Loucy (cell line): Measurements from ENCODE around the gene CH25H.

Source experiments
- H2AFZ ChIP-seq: fragments of 200-600 bp; sonication (generic); 2 replicates; pipeline ENCODE4 v1.6.0; 2016; ENCODE audit warnings: antibody characterized with exemption, mild to moderate bottlenecking, low read length, moderate library complexity
- H3F3A ChIP-seq: fragments of 200-600 bp; 2 replicates; pipeline ENCODE4 v1.6.0; 2016; ENCODE audit warnings: antibody characterized with exemption, low read depth, mild to moderate bottlenecking
- H3K27me3 ChIP-seq: fragments of 200-600 bp; sonication (generic); 2 replicates; pipeline ENCODE4 v1.6.1; 2014; ENCODE audit warnings: low read length, mild to moderate bottlenecking; ENCODE audit not compliant: insufficient read depth, poor library complexity, severe bottlenecking
- H3K36me3 ChIP-seq: fragments of 200-600 bp; sonication (generic); 2 replicates; pipeline ENCODE4 v1.6.1; 2016; ENCODE audit warnings: low read length; ENCODE audit not compliant: insufficient read depth
- H3K4me1 ChIP-seq: fragments of 200-600 bp; sonication (generic); 2 replicates; pipeline ENCODE4 v1.5.1; 2014; ENCODE audit warnings: low read length, mild to moderate bottlenecking; ENCODE audit not compliant: insufficient read depth, poor library complexity, severe bottlenecking
- H3K4me2 ChIP-seq: fragments of 200-600 bp; sonication (generic); 2 replicates; pipeline ENCODE4 v1.6.0; 2014; ENCODE audit warnings: antibody characterized with exemption, low read length, low read depth, mild to moderate bottlenecking; ENCODE audit not compliant: poor library complexity, severe bottlenecking
- H3K4me3 ChIP-seq: fragments of 200-600 bp; sonication (generic); 2 replicates; pipeline ENCODE4 v1.5.1; 2014; ENCODE audit warnings: low read length, mild to moderate bottlenecking, mixed read lengths; ENCODE audit not compliant: poor library complexity, severe bottlenecking
- H3K79me2 ChIP-seq: fragments of 200-600 bp; sonication (generic); 2 replicates; pipeline ENCODE4 v1.6.1; 2014; ENCODE audit warnings: low read length; ENCODE audit not compliant: insufficient read depth
- H3K9ac ChIP-seq: fragments of 200-600 bp; sonication (generic); 2 replicates; pipeline ENCODE4 v1.6.0; 2014; ENCODE audit warnings: mild to moderate bottlenecking, low read depth, low read length, moderate library complexity; ENCODE audit not compliant: poor library complexity, severe bottlenecking
- H3K9me2 ChIP-seq: fragments of 200-600 bp; sonication (generic); replicated peaks from 2 replicates; pipeline ENCODE4 v1.6.1; 2016; ENCODE audit warnings: low read depth, low read length, mixed read lengths
- H3K9me3 ChIP-seq: fragments of 200-600 bp; sonication (generic); 2 replicates; pipeline ENCODE4 v1.6.1; 2014; ENCODE audit warnings: mild to moderate bottlenecking, antibody characterized with exemption, low read length, low read depth; ENCODE audit not compliant: insufficient read depth
- H4K20me1 ChIP-seq: fragments of 200-600 bp; sonication (generic); 2 replicates; pipeline ENCODE4 v1.6.0; 2014; ENCODE audit warnings: antibody characterized with exemption, low read length, mild to moderate bottlenecking; ENCODE audit not compliant: insufficient read depth, poor library complexity, severe bottlenecking
- CTCF ChIP-seq: fragments of 200-600 bp; sonication (generic); conservative IDR thresholded peaks from 2 replicates; pipeline ENCODE4 v1.5.1; 2014; ENCODE audit warnings: mild to moderate bottlenecking, antibody characterized with exemption, low read length
- EZH2phosphoT487 ChIP-seq: fragments of 200-600 bp; IDR thresholded peaks from 2 replicates; pipeline ENCODE4 v1.6.1; 2018; ENCODE audit warnings: antibody characterized with exemption, mild to moderate bottlenecking, moderate library complexity, borderline replicate concordance

The CH25H gene

GRCh38 chr10:89252225-89252585, 45.1 kb upstream of the CH25H start:
- H3F3A ChIP-seq: no peaks in the 10 kb centered on the region
- H3K9me3 ChIP-seq: no peaks in the 10 kb centered on the region; the same call in 1 of the 2 replicates
- TF ChIP-seq EZH2phosphoT487 (no peak), CTCF (no peak)
- H3K4me2 ChIP-seq: peak overlapping the region; percentile 21
- H3K36me3 ChIP-seq: no peaks in the 10 kb centered on the region
- no peak overlapping the region for H3K9ac ChIP-seq
- no peaks in the 10 kb centered on the region for H4K20me1 ChIP-seq
- peaks cover 12% of the 10 kb centered on the region; the same call in 1 of the 2 replicates for H3K79me2 ChIP-seq
- H2AFZ ChIP-seq: peak overlapping the region; percentile 52; the same call in 1 of the 2 replicates
- H3K9me2 ChIP-seq: no peaks in the 10 kb centered on the region
- H3K27me3 ChIP-seq: no peaks in the 10 kb centered on the region
- peaks cover 23% of the 10 kb centered on the region for H3K4me1 ChIP-seq
- peak overlapping the region; percentile 88 for H3K4me3 ChIP-seq

- H3K9ac ChIP-seq: peak within 1 kb of the TSS; percentile 82
- no peaks in the 10 kb centered on the region for H3F3A ChIP-seq
- TF ChIP-seq EZH2phosphoT487: no peak
- TF ChIP-seq CTCF: no peak
- peak within 1 kb of the TSS; percentile 88 for H3K4me3 ChIP-seq
- peaks cover 23% of the 10 kb centered on the region for H3K4me1 ChIP-seq
- H3K27me3 ChIP-seq: no peaks in the 10 kb centered on the region
- peak within 1 kb of the TSS; percentile 92 for H2AFZ ChIP-seq
- no peaks in the 10 kb centered on the region for H3K9me2 ChIP-seq
- no peaks in the 10 kb centered on the region for H4K20me1 ChIP-seq
- peaks cover 12% of the 10 kb centered on the region; the same call in 1 of the 2 replicates for H3K79me2 ChIP-seq
- H3K4me2 ChIP-seq: peak within 1 kb of the TSS; percentile 97
- H3K36me3 ChIP-seq: no peaks in the 10 kb centered on the region
- no peaks in the 10 kb centered on the region; the same call in 1 of the 2 replicates for H3K9me3 ChIP-seq
Measured at GRCh38 chr10:89251409-89252224, 44.5 kb upstream of the CH25H start, which contains the start of gene LIPA. Gene LIPA, minus strand, starts transcription at chr10:89251775. Its CDS starts 4,127 bp downstream, at chr10:89247648.

- Histone ChIP-seq H3K4me2 (peak overlapping the region; percentile 97), H3K27me3 (no peaks in the 10 kb centered on the region), H3K9ac (peak overlapping the region; percentile 82), H3K79me2 (peaks cover 12% of the 10 kb centered on the region; the same call in 1 of the 2 replicates), H3K9me2 (no peaks in the 10 kb centered on the region), H3F3A (no peaks in the 10 kb centered on the region), H4K20me1 (no peaks in the 10 kb centered on the region), H3K36me3 (no peaks in the 10 kb centered on the region), H3K9me3 (no peaks in the 10 kb centered on the region; the same call in 1 of the 2 replicates), H2AFZ (peak overlapping the region; percentile 92), H3K4me3 (peak overlapping the region; percentile 88), H3K4me1 (peaks cover 23% of the 10 kb centered on the region)
- TF ChIP-seq EZH2phosphoT487 (no peak), CTCF (no peak)
Measured at GRCh38 chr10:89250865-89251408, 43.8 kb upstream of the CH25H start.
